GM19328 (cell line): ENCODE measurements around the gene MED27.

Experiments
- ATAC-seq: cut with Tn5 transposase; IDR thresholded peaks from one replicate; pipeline ENCODE4 v1.9.1; 2021; ENCODE audit warnings: mild to moderate bottlenecking, moderate library complexity; ENCODE audit not compliant: unreplicated experiment

MED27 gene

GRCh38 chr9:132002643-132003318 is 76.9 kb downstream of the MED27 start:
- ATAC-seq, result no peak

- ATAC-seq, result no peak
These were observed 78.1 kb downstream of the MED27 start for GRCh38 chr9:132001567-132001966.

GRCh38 chr9:132000659-132001058 is 79.0 kb downstream of the MED27 start:
- no peak for ATAC-seq

DNA sequence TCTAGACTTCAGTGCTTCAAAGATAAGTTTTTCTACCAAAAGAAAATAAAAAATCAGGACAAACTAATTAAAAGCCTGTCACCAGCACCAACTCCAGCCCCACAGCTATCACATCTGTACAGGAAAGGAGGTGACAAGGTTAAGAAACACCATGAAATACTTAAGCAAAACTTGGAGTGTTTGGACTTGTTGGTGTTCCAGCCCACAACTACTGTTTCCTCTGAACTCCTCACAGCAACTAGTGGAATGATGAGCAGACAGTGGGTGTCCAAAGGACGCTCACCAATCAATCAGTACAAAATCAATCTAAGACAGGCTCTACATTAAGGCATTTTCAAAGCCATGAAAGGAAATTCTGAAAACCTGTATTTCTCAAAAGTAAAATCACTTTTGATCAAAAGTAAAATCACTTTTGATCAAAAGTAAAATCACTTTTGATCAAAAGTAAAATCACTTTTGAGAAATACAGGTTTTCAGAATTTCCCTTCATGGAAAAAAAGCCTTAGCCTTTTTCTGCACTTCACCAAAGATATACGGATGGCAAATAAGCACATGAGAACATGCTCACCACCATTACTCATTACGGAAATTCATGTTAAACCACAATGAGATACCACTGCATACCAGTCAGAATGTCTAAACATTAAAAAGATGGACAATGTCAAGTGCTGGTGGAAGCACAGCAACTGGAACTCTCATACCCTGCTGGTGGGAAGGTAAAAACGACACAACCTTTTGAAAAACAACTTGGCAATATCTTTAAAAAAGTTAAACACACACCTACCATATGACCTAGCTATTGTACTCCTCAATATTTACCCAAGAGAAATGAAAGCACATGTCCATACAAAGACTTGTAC is 79.7 kb downstream of the MED27 start:
- no peak for ATAC-seq

DNA sequence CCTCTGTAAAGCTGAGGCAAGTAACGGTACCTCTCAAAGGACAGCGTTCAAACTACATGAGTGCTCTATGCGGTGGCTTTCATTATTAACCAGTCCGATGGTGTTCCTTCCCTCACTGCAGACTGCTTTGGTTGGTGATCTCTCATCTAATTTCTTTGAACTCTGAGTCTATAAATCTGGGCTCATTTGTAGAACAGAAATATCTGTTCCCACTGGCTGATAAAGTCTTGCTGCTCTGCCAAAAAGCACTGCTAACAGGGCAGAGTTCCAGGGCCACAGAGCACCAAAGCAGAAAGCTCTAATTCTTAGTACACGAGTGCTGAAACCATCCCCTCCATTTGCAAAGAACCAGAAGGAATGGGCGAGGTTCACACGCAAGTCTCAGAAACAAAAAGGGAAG is 81.9 kb downstream of the MED27 start:
- no peak for ATAC-seq

DNA sequence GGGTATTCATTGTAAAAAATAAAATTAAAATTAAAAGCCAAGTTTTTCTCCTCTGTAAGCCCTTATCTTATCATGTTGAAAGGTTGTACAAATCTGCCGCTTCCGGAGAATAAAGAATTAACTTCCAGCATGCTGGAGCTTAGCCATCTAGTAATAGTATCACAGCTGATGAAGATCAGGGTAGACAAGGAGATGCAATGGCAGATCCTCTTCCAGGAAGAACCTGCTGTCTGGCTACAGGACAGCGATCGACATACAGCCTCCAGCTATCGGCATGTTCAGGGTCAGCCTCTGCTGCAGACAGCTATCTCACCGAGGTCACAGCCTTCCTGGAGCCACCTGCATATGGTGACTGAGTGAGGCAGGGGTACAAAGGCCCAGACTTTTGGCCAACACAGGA is 82.6 kb downstream of the MED27 start:
- ATAC-seq, result no peak

DNA sequence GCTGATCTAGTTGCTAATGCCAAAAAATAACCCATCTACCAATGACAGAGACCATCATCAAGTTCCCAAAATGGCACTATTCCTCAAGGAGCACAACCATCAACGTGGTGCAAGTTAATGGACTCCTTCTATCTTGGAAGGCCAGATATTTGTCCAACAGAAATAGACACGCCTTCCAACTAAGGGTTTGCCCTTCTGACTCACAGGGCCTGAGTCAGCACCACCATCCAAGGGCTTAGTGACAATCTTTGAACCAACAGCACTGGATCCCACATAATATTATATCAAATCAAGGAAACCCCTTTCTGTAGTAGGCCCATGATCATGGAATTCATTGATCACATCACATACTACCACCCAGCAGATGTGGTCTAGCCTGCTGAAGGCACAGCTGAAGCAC is 84.3 kb downstream of the MED27 start:
- no peak for ATAC-seq

DNA sequence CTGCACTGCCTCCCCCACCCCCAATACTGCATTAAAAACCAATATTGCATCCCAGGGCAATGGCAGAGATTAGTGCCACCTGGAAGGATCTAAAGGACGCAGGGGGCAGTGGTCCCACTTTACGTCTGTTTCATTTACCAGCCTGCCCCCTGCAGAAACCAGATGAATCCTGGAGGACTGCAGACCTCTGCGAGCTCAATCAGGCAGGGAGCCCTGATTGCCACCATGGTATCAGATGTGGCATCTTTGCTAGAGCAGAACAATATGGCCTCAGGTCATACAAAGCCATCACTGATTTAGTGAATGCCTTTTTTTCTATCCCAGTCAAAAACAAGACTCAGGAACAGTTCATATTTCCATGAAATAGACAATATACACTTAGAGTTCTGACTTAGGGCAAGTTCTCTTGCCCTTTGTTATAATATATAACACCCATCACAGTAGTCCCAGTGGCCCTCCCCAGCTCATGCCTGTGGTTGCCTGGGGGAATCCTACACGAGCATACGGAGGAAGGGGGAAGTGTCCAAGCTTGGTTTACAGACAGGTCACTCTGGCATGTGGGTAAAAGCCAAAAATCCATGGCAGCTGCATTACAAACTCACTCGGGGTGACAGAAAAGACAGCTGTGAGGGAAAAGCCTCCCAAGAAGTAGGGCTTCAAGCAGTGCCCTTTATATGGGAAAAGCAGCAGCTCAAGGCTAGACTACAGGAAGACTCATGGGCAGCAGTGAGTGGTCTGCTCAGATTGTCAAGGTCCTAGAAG is 85.1 kb downstream of the MED27 start:
- ATAC-seq, result no peak

DNA sequence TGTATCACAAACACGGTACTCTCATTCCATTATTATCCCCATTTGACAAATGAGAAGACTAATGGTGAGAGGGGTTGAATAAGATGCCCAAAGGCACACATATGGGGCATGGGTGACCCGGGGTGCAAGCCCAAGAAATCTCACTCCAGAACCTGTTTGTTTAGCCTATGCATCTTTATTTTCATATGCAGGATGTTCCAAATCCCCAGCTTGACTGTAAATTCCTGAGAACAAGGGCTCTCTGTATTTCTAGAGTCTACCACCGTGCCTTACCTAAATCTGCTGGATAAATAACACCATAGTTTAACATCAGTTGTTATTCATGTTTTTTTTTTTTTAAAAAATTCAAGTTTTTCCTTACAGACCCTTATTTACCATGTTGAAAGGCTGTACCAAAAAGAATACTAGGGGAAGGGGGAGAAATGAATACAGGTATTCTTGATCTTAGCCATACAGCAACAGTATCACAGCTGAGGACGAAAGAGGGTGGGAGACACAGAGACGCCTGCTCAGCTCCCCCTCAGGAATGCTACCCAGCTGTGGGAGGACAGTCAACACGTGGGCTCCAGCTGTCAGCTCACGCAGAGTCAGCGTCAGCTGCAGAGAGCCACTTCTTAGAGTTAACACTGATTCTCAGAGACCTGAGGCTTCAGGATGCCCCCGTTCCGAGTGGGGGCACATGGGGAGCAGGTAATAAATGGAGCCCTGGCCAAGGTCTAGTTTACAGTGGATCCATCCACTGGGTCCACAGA is 86.6 kb downstream of the MED27 start:
- no peak for ATAC-seq

DNA sequence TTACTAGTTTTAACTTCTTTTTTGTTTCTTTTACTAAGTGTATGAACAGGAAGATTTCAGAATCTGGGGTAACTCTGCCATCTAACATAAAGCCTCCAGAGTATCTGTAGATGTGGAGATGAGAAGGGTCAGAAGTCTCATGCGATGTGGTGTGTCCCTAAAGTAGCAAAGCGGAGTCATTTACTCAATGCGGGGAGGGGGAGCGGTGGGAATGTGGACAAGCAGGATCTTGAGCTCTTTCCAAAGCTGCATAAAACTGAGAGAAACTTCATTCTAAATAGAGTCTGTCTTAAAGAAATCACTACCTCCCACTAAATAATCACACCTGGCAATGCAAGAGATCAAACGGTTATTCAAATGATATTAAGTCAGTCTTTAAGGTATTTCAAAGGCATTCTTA is 92.4 kb downstream of the MED27 start:
- no peak for ATAC-seq

GRCh38 chr9:131986576-131986975 is 93.1 kb downstream of the MED27 start:
- ATAC-seq, result no peak

DNA sequence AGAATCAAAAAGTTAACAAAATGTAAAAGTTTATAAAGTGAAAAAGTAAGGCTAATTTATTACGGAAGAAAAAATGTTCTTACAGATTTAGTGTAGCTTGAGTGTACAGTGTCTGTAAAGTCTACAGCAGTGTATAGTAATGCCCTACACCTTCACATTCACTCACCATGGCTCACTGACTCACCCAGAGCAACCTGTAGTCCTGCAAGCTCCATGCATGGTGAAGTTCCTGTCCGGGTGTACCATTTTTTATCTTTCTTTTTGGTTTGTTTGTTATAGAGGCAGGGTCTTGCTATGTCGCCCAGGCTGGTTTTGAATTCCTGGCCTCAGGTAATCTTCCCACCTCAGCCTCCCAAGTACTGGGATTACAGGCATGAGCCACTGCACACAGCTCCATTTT is 93.6 kb downstream of the MED27 start:
- no peak for ATAC-seq

- no peak for ATAC-seq
These were observed 95.1 kb downstream of the MED27 start for GRCh38 chr9:131984564-131984963.

GRCh38 chr9:131982671-131983239 is 96.9 kb downstream of the MED27 start:
- ATAC-seq, result no peak

- no peak for ATAC-seq
These were observed 97.6 kb downstream of the MED27 start for GRCh38 chr9:131982102-131982501.

DNA sequence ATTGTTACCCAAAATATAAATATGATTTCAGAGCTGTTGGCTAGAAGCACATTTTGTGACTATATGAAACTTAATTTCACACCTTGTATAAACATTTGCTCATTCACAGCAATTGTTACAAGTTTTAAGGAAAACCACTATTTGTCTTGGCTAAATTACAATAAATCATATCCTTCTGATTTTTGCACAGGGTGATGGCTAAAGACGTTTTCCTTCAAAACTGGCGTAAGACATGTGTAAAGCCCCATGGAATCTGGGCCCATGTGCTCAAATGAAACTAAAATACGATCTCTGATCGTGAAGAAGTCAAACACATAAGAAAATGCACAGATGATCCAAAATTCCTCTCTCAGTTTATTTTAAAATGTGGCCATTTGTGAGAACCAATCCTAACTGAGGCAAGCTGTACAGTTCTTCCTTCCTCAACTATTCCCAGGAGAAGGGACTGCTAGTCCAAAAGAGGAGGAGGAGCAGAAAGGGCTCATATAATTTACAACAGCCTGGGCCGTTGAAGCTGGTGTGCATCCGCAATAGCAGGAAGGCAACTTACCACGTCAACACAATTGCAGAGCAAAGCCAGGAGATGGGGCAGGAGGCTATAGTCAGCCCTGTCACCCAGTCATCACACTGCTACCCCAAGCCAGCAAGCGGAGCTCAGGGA is 98.4 kb downstream of the MED27 start:
- no peak for ATAC-seq

GRCh38 chr9:131980267-131981016 is 99.2 kb downstream of the MED27 start:
- no peak for ATAC-seq

DNA sequence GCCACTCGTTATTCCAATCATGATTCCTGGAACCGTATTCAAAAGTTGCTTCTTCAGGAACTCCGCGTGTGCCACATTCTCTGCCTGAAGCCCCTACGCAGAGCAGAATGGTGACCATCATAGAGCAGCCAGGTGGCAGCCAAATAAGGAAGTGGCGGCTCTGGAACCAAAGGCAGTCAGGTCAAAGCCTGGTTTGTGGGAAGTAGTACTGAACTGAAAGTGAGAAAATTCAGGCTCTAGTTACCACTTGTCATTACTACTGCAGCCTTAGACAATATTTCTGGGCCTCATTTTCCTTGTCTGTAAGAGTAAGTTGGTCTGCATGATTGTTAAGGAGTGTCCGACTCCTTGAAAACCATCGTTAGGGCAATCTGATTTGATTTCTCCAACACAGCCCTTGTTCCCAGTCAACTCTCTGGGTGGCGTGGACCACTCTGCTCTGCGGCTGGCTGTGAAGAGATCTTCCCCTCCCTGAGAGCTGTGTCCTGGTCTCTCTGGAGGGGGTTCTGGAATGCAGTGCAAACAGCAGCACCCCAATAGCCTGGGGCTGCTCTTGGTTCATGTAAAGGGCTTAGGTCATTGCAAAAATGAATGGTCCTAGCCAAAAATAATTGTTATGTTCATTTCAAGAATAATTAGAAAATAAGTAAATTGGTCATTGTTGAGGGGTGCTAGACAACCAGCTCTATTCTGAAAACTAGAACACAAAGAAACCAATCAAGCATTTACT is 102.4 kb downstream of the MED27 start:
- ATAC-seq, result no peak
